GM12873 (cell line): ENCODE data around the gene NLRC5.

Source experiments
- TF ChIP-seq, protein P1 (sequence below): IDR thresholded peaks from 2 replicates; pipeline ENCODE4 v1.5.1; 2012; ENCODE audit warnings: low read depth, mild to moderate bottlenecking, moderate library complexity, low read length, control low read depth; ENCODE audit not compliant: insufficient read depth; ENCODE audit errors: missing control alignments

The NLRC5 gene

DNA sequence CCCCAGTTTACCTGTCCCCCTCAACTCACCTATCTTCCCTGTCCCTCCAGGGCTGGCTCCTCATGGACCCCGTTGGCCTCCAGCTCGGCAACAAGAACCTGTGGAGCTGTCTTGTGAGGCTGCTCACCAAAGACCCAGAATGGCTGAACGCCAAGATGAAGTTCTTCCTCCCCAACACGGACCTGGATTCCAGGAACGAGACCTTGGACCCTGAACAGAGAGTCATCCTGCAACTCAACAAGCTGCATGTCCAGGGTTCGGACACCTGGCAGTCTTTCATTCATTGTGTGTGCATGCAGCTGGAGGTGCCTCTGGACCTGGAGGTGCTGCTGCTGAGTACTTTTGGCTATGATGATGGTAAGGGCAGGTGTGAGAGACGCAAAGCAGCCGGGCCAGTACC is 31.3 kb downstream of the NLRC5 start:
- TF ChIP-seq, protein P1, sequence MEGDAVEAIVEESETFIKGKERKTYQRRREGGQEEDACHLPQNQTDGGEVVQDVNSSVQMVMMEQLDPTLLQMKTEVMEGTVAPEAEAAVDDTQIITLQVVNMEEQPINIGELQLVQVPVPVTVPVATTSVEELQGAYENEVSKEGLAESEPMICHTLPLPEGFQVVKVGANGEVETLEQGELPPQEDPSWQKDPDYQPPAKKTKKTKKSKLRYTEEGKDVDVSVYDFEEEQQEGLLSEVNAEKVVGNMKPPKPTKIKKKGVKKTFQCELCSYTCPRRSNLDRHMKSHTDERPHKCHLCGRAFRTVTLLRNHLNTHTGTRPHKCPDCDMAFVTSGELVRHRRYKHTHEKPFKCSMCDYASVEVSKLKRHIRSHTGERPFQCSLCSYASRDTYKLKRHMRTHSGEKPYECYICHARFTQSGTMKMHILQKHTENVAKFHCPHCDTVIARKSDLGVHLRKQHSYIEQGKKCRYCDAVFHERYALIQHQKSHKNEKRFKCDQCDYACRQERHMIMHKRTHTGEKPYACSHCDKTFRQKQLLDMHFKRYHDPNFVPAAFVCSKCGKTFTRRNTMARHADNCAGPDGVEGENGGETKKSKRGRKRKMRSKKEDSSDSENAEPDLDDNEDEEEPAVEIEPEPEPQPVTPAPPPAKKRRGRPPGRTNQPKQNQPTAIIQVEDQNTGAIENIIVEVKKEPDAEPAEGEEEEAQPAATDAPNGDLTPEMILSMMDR = no peak

DNA sequence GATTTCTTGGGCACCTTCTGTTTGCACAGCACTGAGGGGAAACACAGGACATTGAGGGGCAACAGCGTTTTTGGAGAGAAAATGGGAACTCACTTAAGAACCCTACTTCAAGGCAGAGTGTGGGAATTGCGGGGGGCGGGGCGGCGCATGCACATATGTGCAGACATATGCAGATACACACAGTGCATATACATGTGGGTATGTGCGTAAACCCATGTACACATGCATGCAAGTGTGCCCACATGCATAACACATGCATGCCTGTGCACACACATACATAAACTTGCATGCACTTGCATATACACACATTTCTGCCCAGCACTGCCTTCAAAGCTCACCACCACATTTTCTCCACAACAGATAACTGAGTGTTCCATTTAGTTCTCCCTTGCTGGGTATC is 32.4 kb downstream of the NLRC5 start:
- TF ChIP-seq, protein P1 = no peak

DNA sequence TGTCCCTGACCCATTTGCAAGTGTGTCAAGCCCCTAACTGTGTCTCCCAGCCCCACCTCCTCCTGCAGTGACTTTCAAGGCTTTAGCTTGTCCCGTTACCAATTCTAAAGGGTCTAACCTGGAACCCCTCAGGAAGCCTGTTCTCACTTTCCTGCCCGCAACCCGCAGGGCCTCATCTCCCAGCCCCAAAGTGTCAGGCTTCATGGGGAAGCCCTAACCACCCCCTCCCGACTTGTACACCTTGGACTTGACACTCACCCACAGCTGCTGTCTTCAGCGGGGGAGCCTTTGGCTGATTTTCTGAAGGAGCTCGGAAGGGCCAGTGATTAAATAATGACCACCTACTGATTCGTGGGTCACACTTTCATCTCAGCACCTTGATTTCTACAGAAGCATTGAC is 33.1 kb downstream of the NLRC5 start:
- TF ChIP-seq, protein P1 = no peak

DNA sequence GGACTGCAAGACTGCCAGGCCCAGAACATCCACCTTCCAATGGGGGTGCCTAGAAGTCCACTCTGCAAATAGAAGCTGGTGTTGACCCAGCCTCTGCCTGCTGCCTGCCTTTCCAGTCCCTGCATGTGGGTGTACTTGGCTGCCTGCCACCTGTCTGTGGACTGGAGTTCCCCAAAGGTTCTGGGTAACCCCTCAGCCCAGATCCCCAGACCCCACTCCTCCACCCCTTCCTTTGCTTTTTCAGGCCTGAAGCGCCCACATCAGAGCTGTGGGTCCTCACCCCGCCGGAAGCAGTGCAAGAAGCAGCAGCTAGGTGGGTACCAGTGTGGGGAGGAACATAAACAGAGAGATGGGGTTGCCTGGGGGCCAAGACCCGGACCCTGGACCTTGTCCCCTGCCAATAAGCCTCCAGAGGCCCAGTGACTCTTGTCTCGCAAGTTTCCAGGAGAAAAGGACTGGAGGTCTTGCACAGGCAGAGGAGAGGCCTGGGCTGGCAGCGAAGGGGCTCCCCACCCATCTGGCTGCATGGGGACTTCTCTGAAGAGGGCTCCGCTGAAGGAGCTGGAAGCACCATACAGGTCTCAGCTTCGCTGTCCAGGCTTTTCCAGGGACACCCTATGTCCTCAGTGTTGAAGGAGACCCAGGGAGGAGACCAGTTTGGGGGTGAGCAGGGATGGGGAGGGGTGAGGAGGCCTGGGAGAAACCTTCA is 34.3 kb downstream of the NLRC5 start:
- TF ChIP-seq, protein P1 = no peak

DNA sequence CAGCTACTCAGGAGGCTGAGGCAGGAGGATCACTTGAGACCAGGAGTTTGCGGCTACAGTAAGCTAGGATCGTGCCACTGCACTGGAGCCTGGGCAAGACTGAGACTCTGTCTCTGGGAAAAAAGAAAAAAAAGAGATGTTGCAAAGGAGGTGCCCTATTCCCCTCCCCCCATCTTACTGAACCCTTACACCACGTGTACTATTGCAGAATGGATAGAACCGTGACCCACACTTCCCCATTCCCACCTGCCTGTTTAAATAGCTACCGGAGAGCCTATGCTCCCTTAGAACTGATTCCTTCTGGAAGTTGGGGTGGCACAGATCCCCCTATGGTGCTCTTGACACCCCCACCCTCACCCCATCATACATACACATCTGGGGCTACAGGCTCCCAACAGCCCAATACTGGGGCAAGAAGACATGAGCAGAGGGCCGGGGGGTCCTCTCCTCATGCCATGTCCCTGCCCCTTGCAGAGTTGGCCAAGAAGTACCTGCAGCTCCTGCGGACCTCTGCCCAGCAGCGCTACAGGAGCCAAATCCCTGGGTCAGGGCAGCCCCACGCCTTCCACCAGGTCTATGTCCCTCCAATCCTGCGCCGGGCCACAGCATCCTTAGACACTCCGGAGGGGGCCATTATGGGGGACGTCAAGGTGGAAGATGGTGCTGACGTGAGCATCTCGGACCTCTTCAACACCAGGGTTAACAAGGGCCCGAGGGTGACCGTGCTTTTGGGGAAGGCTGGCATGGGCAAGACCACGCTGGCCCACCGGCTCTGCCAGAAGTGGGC is 35.7 kb downstream of the NLRC5 start:
- TF ChIP-seq, protein P1 = no peak

DNA sequence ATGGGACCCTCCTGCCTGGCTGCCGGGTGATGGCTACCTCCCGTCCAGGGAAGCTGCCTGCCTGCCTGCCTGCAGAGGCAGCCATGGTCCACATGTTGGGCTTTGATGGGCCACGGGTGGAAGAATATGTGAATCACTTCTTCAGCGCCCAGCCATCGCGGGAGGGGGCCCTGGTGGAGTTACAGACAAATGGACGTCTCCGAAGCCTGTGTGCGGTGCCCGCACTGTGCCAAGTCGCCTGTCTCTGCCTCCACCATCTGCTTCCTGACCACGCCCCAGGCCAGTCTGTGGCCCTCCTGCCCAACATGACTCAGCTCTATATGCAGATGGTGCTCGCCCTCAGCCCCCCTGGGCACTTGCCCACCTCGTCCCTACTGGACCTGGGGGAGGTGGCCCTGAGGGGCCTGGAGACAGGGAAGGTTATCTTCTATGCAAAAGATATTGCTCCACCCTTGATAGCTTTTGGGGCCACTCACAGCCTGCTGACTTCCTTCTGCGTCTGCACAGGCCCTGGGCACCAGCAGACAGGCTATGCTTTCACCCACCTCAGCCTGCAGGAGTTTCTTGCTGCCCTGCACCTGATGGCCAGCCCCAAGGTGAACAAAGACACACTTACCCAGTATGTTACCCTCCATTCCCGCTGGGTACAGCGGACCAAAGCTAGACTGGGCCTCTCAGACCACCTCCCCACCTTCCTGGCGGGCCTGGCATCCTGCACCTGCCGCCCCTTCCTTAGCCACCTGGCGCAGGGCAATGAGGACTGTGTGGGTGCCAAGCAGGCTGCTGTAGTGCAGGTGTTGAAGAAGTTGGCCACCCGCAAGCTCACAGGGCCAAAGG is 36.8 kb downstream of the NLRC5 start:
- TF ChIP-seq, protein P1 = no peak

DNA sequence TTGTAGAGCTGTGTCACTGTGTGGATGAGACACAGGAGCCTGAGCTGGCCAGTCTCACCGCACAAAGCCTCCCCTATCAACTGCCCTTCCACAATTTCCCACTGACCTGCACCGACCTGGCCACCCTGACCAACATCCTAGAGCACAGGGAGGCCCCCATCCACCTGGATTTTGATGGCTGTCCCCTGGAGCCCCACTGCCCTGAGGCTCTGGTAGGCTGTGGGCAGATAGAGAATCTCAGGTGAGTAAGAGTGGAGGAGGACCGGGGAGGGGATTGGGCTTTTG is 37.4 kb downstream of the NLRC5 start:
- TF ChIP-seq, protein P1 = no peak
